GM21367 (cell line): ENCODE measurements around the gene EDIL3.
"Not testable (repeated sequence)": the region's sequence is repeated elsewhere in the genome, so short reads cannot be mapped to it uniquely, and the experiment has no call there.

ENCODE experiments used
- ATAC-seq: cut with Tn5 transposase; IDR thresholded peaks from one replicate; pipeline ENCODE4 v1.9.1; 2021; ENCODE audit not compliant: unreplicated experiment

EDIL3 gene

GRCh38 chr5:84191281-84191680 lies 193.4 kb downstream of the EDIL3 start:
- ATAC-seq: no peak

GRCh38 chr5:84184857-84185256 lies 199.8 kb downstream of the EDIL3 start:
- no peak for ATAC-seq

- ATAC-seq: no peak
Observed at GRCh38 chr5:84181093-84181492, 203.6 kb downstream of the EDIL3 start.

GRCh38 chr5:84168841-84169240 lies 215.8 kb downstream of the EDIL3 start:
- ATAC-seq: no peak

- ATAC-seq: no peak
Observed at GRCh38 chr5:84163671-84164070, 221.0 kb downstream of the EDIL3 start.

GRCh38 chr5:84162695-84163094 lies 222.0 kb downstream of the EDIL3 start:
- ATAC-seq: no peak

GRCh38 chr5:84160650-84161049 lies 224.0 kb downstream of the EDIL3 start:
- ATAC-seq: not testable (repeated sequence)

GRCh38 chr5:84149094-84149493 lies 235.6 kb downstream of the EDIL3 start:
- no peak for ATAC-seq

GRCh38 chr5:84148651-84149050 lies 236.0 kb downstream of the EDIL3 start:
- ATAC-seq: no peak

- no peak for ATAC-seq
Observed at GRCh38 chr5:84137541-84137940, 247.1 kb downstream of the EDIL3 start.

- no peak for ATAC-seq
Observed at GRCh38 chr5:84131372-84131771, 253.3 kb downstream of the EDIL3 start.

- ATAC-seq: no peak
Observed at GRCh38 chr5:84130006-84130580, 254.6 kb downstream of the EDIL3 start.

- no peak for ATAC-seq
Observed at GRCh38 chr5:84125216-84125615, 259.5 kb downstream of the EDIL3 start.

GRCh38 chr5:84119252-84119651 lies 265.4 kb downstream of the EDIL3 start:
- no peak for ATAC-seq

- no peak for ATAC-seq
Observed at GRCh38 chr5:84118551-84118950, 266.1 kb downstream of the EDIL3 start.

- ATAC-seq: no peak
Observed at GRCh38 chr5:84115727-84116126, 269.0 kb downstream of the EDIL3 start.

- no peak for ATAC-seq
Observed at GRCh38 chr5:84113246-84114105, 271.2 kb downstream of the EDIL3 start.

GRCh38 chr5:84092738-84093137 lies 291.9 kb downstream of the EDIL3 start:
- ATAC-seq: no peak

GRCh38 chr5:84091127-84091799 lies 293.4 kb downstream of the EDIL3 start:
- no peak for ATAC-seq

GRCh38 chr5:84088996-84089395 lies 295.7 kb downstream of the EDIL3 start:
- no peak for ATAC-seq

- ATAC-seq: no peak
Observed at GRCh38 chr5:84086511-84086910, 298.2 kb downstream of the EDIL3 start.
